ENCODE results near the gene TMIGD2. TPM values are rescaled to one million over a fixed set of nuclear protein-coding genes. Genes with fewer than 3 reads are reported as not detected.

Gene TMIGD2
- total RNA-seq, 1 experiment from 2014 or later = 0.94 TPM

- Mint-ChIP-seq H3K9me3 (no peaks in the 10 kb centered on the region), H3K4me1 (no peaks in the 10 kb centered on the region; the same call in 1 of the 2 replicates), H3K36me3 (peaks cover 17% of the 10 kb centered on the region), H3K27me3 (ENCODE audit: low read depth) (no peaks in the 10 kb centered on the region), H3K27ac (no peak overlapping the region), H3K4me3 (no peak overlapping the region)
- POLR2A ChIA-PET = interaction anchor here (0.6 to 1.7 kb wide), 8 partner anchors 75 to 1007 kb away, joined by 3 to 16 read pairs (median 6); partner anchors contain the start of gene MPND
- DNase-seq (ENCODE audit: low spot score) (no peak), ATAC-seq (no peak)
- peak; percentile 49; the same call in 1 of the 2 replicates for TF ChIP-seq ZNF121 (CRISPR knock-in tag; IDR thresholded peaks at IDR 0.05)
- no peak for TF ChIP-seq ZNF423 (CRISPR knock-in tag; IDR thresholded peaks at IDR 0.05)
- CTCF ChIA-PET = interaction anchor here (0.6 to 4.5 kb wide), 48 partner anchors 12 to 1151 kb away, joined by 3 to 187 read pairs (median 12); partner anchors contain the start of genes CHAF1A, EBI3, FSD1 and MPND
Measured at GRCh38 chr19:4267901-4268815, 34.0 kb downstream of the TMIGD2 start.

DNA sequence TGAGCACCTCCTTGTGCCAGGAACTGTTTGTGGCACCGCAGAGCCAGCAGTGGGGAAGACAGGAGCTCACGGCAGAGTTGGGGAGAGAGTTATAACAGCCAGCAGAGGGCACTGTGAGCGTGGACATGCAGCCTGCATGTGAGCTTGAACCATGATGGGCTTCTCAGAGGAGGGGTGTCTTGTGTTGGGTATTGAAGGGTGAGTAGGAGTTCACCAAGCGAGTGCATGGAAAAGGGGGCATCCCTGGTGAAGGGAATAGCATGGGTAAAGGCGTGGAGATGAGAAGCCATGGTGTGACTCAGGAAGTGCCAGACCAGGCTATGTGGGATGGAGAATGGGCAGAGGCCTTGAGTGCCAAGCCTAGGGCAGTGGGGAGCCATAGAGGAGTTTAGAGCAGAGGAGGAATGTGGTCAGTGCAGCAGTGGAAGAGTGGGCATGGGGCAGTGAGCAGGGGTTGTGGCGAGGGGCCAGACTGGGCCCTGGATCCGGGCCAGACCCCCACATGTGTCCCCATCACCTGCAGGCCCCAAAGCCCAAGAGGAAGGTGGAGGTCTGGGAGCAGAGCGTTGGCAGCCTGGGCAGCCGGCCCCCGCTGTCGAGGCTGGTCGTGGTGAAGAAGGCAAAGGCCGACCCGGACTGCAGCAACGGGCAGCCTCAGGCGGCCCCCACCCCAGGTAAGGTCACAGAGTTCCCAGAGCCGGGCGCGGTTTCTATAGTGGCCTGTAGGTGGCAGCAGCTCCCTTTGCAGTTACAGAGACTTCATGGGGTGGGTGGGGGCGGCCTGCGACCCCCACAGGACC, 34.9 kb downstream of the TMIGD2 start:
- Mint-ChIP-seq H3K4me3 (no peak overlapping the region), H3K4me1 (no peaks in the 10 kb centered on the region; the same call in 1 of the 2 replicates), H3K27me3 (ENCODE audit: low read depth) (no peaks in the 10 kb centered on the region), H3K36me3 (peaks cover 17% of the 10 kb centered on the region), H3K9me3 (no peaks in the 10 kb centered on the region), H3K27ac (0 out of 2 replicates have a peak overlapping the region, but pooled peaks have one; percentile 5)
- ChIA-PET POLR2A (interaction anchor here (0.6 to 1.7 kb wide), 9 partner anchors 46 to 1008 kb away, joined by 3 to 16 read pairs (median 5); partner anchors contain the start of gene MPND), CTCF (interaction anchor here (0.6 to 4.5 kb wide), 81 partner anchors 11 to 1152 kb away, joined by 3 to 187 read pairs (median 6); partner anchors contain the start of genes CHAF1A, EBI3, FSD1 and HDGFL2)
- peak; percentile 88 for DNase-seq (ENCODE audit: low spot score)
- ATAC-seq = peak; percentile 93
- TF ChIP-seq GTF2I (CRISPR knock-in tag; conservative IDR thresholded peaks at IDR 0.05) (0 out of 2 replicates have a peak, but pooled peaks have one; percentile 41), MXD4 (CRISPR knock-in tag; IDR thresholded peaks at IDR 0.05; ENCODE audit: borderline replicate concordance) (no peak)
- TF ChIP-seq, protein P1, sequence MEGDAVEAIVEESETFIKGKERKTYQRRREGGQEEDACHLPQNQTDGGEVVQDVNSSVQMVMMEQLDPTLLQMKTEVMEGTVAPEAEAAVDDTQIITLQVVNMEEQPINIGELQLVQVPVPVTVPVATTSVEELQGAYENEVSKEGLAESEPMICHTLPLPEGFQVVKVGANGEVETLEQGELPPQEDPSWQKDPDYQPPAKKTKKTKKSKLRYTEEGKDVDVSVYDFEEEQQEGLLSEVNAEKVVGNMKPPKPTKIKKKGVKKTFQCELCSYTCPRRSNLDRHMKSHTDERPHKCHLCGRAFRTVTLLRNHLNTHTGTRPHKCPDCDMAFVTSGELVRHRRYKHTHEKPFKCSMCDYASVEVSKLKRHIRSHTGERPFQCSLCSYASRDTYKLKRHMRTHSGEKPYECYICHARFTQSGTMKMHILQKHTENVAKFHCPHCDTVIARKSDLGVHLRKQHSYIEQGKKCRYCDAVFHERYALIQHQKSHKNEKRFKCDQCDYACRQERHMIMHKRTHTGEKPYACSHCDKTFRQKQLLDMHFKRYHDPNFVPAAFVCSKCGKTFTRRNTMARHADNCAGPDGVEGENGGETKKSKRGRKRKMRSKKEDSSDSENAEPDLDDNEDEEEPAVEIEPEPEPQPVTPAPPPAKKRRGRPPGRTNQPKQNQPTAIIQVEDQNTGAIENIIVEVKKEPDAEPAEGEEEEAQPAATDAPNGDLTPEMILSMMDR (IDR thresholded peaks at IDR 0.05) = peak; percentile 86
- TF ChIP-seq, protein P2, sequence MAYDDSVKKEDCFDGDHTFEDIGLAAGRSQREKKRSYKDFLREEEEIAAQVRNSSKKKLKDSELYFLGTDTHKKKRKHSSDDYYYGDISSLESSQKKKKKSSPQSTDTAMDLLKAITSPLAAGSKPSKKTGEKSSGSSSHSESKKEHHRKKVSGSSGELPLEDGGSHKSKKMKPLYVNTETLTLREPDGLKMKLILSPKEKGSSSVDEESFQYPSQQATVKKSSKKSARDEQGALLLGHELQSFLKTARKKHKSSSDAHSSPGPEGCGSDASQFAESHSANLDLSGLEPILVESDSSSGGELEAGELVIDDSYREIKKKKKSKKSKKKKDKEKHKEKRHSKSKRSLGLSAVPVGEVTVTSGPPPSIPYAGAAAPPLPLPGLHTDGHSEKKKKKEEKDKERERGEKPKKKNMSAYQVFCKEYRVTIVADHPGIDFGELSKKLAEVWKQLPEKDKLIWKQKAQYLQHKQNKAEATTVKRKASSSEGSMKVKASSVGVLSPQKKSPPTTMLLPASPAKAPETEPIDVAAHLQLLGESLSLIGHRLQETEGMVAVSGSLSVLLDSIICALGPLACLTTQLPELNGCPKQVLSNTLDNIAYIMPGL (CRISPR knock-in tag; IDR thresholded peaks at IDR 0.05) = peak; percentile 51; the same call in 1 of the 2 replicates
- TF ChIP-seq, protein P3, sequence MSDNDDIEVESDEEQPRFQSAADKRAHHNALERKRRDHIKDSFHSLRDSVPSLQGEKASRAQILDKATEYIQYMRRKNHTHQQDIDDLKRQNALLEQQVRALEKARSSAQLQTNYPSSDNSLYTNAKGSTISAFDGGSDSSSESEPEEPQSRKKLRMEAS (CRISPR knock-in tag; IDR thresholded peaks at IDR 0.05) = 0 out of 2 replicates have a peak, but pooled peaks have one; percentile 39

- H3K27ac Mint-ChIP-seq = no peak overlapping the region
- ChIA-PET CTCF (interaction anchor here (0.6 to 4.5 kb wide), 70 partner anchors 10 to 413 kb away, joined by 3 to 187 read pairs (median 8); partner anchors contain the start of genes CHAF1A, EBI3, FSD1 and HDGFL2), POLR2A (interaction anchor here (0.7 to 1.7 kb wide), 5 partner anchors 47 to 96 kb away, joined by 3 to 16 read pairs (median 5); partner anchors contain the start of gene MPND)
- TF ChIP-seq ZNF121 (CRISPR knock-in tag; IDR thresholded peaks at IDR 0.05) = peak; percentile 59; the same call in 1 of the 2 replicates
- TF ChIP-seq NR2C2 (CRISPR knock-in tag; IDR thresholded peaks at IDR 0.05) = no peak
- TF ChIP-seq, protein P4, sequence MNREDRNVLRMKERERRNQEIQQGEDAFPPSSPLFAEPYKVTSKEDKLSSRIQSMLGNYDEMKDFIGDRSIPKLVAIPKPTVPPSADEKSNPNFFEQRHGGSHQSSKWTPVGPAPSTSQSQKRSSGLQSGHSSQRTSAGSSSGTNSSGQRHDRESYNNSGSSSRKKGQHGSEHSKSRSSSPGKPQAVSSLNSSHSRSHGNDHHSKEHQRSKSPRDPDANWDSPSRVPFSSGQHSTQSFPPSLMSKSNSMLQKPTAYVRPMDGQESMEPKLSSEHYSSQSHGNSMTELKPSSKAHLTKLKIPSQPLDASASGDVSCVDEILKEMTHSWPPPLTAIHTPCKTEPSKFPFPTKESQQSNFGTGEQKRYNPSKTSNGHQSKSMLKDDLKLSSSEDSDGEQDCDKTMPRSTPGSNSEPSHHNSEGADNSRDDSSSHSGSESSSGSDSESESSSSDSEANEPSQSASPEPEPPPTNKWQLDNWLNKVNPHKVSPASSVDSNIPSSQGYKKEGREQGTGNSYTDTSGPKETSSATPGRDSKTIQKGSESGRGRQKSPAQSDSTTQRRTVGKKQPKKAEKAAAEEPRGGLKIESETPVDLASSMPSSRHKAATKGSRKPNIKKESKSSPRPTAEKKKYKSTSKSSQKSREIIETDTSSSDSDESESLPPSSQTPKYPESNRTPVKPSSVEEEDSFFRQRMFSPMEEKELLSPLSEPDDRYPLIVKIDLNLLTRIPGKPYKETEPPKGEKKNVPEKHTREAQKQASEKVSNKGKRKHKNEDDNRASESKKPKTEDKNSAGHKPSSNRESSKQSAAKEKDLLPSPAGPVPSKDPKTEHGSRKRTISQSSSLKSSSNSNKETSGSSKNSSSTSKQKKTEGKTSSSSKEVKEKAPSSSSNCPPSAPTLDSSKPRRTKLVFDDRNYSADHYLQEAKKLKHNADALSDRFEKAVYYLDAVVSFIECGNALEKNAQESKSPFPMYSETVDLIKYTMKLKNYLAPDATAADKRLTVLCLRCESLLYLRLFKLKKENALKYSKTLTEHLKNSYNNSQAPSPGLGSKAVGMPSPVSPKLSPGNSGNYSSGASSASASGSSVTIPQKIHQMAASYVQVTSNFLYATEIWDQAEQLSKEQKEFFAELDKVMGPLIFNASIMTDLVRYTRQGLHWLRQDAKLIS (CRISPR knock-in tag; IDR thresholded peaks at IDR 0.05; ENCODE audit: borderline replicate concordance) = no peak
- no peaks in the 10 kb centered on the region for H3K9me3 Mint-ChIP-seq
- no peak overlapping the region for H3K4me3 Mint-ChIP-seq
- H3K27me3 Mint-ChIP-seq (ENCODE audit: low read depth) = no peaks in the 10 kb centered on the region
- DNase-seq (ENCODE audit: low spot score) = no peak
- H3K4me1 Mint-ChIP-seq = no peaks in the 10 kb centered on the region; the same call in 1 of the 2 replicates
- no peak for ATAC-seq
- H3K36me3 Mint-ChIP-seq = peaks cover 14% of the 10 kb centered on the region
Measured at GRCh38 chr19:4266253-4267000, 35.8 kb downstream of the TMIGD2 start.
